Stimulated activated memory B cell treated with anti-CD40 and anti-IgM and Interleukin-4, amounts not matched to agents 10 μg/mL and 1 μg/mL and 100 μg/mL, for 72 hours (primary cell): ENCODE data around the gene PNMA8B.
A peak's percentile ranks its signal among the peaks of the same experiment; 100 is the strongest.

ENCODE experiments used
- ATAC-seq: fragments of 150-1000 bp; cut with Tn5 transposase; 2 replicates; pipeline ENCODE4 v1.10.0; 2021
- H3K27ac Mint-ChIP-seq: one replicate; pipeline ENCODE4 v1.8.0; 2022; ENCODE audit warnings: mild to moderate bottlenecking, mixed read lengths
- H3K27me3 Mint-ChIP-seq: one replicate; pipeline ENCODE4 v1.8.0; 2022; ENCODE audit warnings: mixed read lengths
- H3K36me3 Mint-ChIP-seq: one replicate; pipeline ENCODE4 v1.8.0; 2022; ENCODE audit warnings: mixed read lengths
- H3K4me1 Mint-ChIP-seq: one replicate; pipeline ENCODE4 v1.8.0; 2022; ENCODE audit warnings: mixed read lengths
- H3K4me3 Mint-ChIP-seq: one replicate; pipeline ENCODE4 v1.8.0; 2022; ENCODE audit warnings: mild to moderate bottlenecking, moderate library complexity, mixed read lengths
- H3K9me3 Mint-ChIP-seq: one replicate; pipeline ENCODE4 v1.8.0; 2022; ENCODE audit warnings: mixed read lengths

Gene PNMA8B

DNA sequence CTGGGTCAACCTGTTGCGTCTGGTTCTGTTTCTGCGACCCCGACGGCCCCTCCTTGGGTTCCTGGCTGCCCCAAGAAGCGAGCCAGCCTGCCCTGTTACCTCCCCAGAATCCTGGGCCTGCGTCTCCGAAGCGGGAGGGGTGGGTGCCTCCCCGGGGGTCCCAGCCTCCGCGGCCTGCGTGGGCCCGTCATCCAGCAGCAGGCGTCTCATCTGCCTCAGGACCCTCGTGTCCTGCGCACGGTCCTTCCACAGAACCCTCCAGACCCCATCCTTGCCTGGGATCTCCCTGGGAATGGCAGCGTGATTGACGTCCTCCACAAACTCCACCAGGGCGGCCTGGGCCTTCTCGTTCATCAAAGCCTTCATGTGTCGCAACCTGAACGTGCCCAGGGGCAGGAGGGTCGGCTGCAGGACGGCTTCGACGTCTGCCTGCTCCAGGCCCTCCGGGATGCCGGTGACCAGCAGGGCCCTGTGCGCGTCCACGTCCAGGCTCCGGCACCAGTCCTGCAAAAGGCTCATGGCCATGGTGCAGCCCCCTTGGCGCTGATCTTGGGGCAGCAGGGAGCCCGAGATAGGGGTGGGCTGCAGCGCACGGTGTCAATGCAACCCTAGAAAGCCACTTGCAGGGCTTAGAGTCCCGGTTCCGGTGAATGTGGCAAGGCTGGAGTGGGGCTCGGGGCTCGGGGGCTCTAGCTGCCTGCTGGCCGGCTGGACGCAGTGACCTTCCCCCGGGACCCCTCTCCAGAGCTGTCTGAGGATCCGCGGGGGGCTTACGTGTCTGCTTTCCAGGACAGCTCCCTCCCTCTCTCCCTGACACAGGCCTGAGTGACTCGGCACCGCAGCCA, 504 bp downstream of the PNMA8B start:
- H3K4me3 Mint-ChIP-seq = peak overlapping the region; percentile 77

DNA sequence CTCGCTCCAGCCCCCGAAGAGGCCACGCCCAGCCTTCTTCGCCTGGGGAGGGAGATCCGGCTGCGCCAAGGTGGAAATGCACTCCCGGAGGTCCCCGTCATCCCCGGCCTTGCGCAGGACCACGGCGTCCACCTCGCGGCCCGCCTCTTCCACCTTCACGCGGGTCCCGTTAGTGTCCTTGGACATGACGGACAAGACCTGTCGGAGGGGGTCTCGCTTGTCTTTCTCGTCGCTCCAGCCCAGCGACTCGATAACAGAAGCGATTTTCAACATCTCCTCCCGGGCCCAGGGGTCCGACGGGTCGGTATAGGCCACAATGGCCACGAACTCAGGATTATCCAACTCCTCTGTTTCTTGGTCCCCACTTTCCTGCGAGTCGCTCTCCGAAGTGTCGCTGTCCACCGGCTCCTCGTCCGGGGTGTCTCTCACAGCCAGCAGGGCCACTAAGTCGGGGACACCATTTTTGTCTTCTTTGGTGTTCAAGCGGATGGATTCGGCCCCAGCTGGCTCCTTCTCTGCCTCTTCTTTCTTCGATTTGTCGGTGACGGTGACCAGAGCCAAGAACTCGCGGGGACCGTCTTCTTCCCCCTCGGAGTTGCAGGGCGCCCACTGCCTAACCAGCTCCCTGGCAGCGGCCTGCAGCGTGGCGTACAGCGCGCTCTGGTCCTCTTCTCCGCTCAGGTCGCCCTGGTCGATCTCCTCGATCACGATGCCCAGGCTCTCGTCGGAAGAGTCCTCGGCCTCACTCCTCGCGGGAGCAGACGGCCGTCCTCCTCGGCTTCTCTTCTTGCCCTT, 1.3 kb downstream of the PNMA8B start:
- peak overlapping the region; percentile 44 for H3K27ac Mint-ChIP-seq
- peaks cover 36% of the 10 kb centered on the region for H3K4me1 Mint-ChIP-seq
- no peak for ATAC-seq
- H3K4me3 Mint-ChIP-seq = peak overlapping the region; percentile 77
- H3K27me3 Mint-ChIP-seq = peaks cover 74% of the 10 kb centered on the region
- no peaks in the 10 kb centered on the region for H3K9me3 Mint-ChIP-seq
- H3K36me3 Mint-ChIP-seq = no peaks in the 10 kb centered on the region

More for the DNA sequence above, 504 bp downstream of the PNMA8B start:
- Mint-ChIP-seq H3K27me3 (peaks cover 74% of the 10 kb centered on the region), H3K9me3 (no peaks in the 10 kb centered on the region), H3K4me1 (peaks cover 28% of the 10 kb centered on the region), H3K27ac (no peak overlapping the region), H3K36me3 (no peaks in the 10 kb centered on the region)
- no peak for ATAC-seq

DNA sequence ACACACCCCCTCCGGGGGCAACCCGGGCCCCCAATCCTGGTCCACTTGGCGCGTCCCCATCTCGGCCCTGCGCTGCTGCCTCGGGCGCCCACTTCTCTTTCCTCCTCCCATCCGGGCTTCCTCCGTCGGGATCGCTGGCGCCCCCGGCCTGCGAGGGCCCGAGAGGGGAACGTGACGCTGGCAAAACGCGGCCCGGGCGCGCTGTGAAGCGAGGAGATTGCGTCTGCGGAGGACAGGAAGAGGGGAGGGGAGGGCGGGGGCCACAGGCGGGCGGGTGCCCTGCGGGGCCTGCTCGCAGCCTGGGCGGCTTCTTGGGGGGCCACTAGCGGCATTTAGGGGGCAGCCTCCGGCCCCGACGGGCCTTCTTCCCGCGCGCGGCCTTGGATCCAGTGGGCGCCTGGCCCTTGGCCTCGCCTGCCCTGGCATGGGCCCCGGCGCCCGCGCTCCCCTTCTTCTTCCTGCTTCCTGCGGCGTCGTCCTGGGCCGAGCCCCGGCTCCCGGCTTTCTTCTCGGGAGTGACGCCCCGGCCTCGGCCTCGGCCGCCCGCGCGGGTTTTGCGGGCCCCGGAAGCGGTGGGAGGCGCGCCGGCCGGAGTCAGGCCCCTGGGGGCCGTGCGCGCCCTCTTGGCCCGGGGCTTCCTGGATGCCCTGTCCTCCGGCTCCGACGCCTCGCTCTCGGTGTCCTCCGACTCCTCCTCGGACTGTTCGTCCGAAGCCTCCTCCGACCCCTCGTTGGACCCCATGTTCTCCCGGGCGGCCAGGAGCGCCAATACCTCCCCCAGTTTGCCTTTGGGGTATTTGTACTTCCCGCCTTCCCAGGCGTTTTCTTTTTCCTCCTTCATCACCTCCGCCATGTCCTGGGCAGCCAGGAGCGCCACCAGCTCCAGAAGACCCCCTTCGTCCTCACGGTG, 2.2 kb downstream of the PNMA8B start:
- Mint-ChIP-seq H3K4me3 (peak overlapping the region; percentile 77), H3K4me1 (peaks cover 45% of the 10 kb centered on the region), H3K27ac (peak overlapping the region; percentile 46), H3K27me3 (peaks cover 80% of the 10 kb centered on the region), H3K36me3 (no peaks in the 10 kb centered on the region), H3K9me3 (no peaks in the 10 kb centered on the region)
- ATAC-seq = no peak

DNA sequence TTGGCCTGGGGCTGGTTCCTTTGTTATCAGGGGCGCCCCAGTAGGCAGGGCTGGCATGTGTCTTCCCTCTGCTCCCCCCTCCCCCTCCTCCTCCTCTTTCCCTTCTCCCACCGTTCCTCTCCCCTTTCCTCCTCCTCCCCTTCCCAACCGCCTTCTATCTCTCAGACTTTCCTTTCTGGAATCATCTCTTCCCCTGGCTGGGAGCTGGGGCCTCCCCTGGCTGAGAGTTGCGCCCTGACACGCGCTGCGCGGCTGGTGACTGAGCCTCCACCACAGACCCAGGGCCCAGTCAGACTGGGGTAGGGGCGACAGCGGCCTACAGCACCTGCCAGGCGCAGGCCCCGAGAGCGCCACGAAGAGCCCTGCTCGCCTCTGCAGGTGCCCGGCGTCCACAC, 2.8 kb downstream of the PNMA8B start:
- peaks cover 51% of the 10 kb centered on the region for H3K4me1 Mint-ChIP-seq
- H3K36me3 Mint-ChIP-seq = no peaks in the 10 kb centered on the region
- ATAC-seq = no peak
- H3K27ac Mint-ChIP-seq = peak overlapping the region; percentile 46
- no peaks in the 10 kb centered on the region for H3K9me3 Mint-ChIP-seq
- H3K27me3 Mint-ChIP-seq = peaks cover 81% of the 10 kb centered on the region
- peak overlapping the region; percentile 74 for H3K4me3 Mint-ChIP-seq

- H3K27me3 Mint-ChIP-seq = peaks cover 84% of the 10 kb centered on the region
- no peak for ATAC-seq
- H3K9me3 Mint-ChIP-seq = no peaks in the 10 kb centered on the region
- H3K27ac Mint-ChIP-seq = no peak overlapping the region
- H3K4me3 Mint-ChIP-seq = no peak overlapping the region
- no peaks in the 10 kb centered on the region for H3K36me3 Mint-ChIP-seq
- H3K4me1 Mint-ChIP-seq = peaks cover 58% of the 10 kb centered on the region
Observed at GRCh38 chr19:46491975-46492682, 3.5 kb downstream of the PNMA8B start.

- H3K4me3 Mint-ChIP-seq = no peak overlapping the region
- H3K27ac Mint-ChIP-seq = no peak overlapping the region
- no peaks in the 10 kb centered on the region for H3K9me3 Mint-ChIP-seq
- peaks cover 97% of the 10 kb centered on the region for H3K27me3 Mint-ChIP-seq
- H3K4me1 Mint-ChIP-seq = peaks cover 61% of the 10 kb centered on the region
- ATAC-seq = no peak
- H3K36me3 Mint-ChIP-seq = no peaks in the 10 kb centered on the region
Observed at GRCh38 chr19:46490774-46491173, 4.9 kb downstream of the PNMA8B start.

DNA sequence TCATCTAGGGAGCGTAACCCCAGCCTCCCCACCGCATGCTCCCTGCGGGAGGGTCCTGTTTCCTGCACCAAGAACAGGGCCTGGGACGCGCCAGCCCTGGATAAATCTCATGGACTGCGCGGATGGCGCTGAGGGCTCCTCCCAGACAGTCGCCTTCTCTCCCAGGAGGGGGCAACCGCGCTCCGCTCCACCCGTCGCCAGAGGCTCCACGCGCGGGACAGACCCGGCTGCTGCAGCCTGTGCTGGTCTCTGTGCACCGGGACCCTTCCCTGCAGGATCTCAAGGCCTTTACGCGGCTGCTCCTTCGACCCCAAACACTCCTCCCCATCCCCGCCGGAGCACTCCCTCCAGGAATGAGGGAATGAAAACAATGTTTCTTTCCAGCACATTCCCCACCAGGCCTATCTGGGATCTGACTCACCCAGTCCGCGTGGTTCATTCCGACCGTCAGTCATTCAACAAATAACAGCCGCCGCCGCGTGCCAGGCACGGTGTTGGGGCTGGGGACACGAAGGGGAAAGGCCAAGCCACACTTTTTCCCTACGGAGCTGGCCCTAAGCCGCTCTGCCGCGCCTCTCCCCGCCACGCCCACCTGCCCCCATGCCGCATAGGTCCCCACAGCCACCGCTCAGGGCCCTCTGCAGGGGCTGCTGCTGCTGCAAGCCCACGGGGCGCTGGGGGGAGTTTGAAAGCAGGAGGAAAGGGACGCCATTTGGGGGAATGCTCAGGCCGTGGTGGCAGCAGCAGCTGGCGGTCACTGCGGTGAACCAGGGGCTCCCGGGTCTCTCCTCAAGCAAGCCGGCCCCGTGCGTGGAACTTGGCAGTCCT, 6.0 kb downstream of the PNMA8B start:
- no peaks in the 10 kb centered on the region for H3K36me3 Mint-ChIP-seq
- peaks cover 94% of the 10 kb centered on the region for H3K27me3 Mint-ChIP-seq
- ATAC-seq = no peak
- H3K4me1 Mint-ChIP-seq = peaks cover 55% of the 10 kb centered on the region
- H3K27ac Mint-ChIP-seq = no peak overlapping the region
- H3K4me3 Mint-ChIP-seq = no peak overlapping the region
- H3K9me3 Mint-ChIP-seq = no peaks in the 10 kb centered on the region

- H3K9me3 Mint-ChIP-seq = no peaks in the 10 kb centered on the region
- H3K36me3 Mint-ChIP-seq = no peaks in the 10 kb centered on the region
- no peak overlapping the region for H3K4me3 Mint-ChIP-seq
- H3K27ac Mint-ChIP-seq = no peak overlapping the region
- H3K4me1 Mint-ChIP-seq = peaks cover 44% of the 10 kb centered on the region
- no peak for ATAC-seq
- peaks cover 94% of the 10 kb centered on the region for H3K27me3 Mint-ChIP-seq
Observed at GRCh38 chr19:46488551-46488950, 7.1 kb downstream of the PNMA8B start.

GRCh38 chr19:46487802-46488445, 7.7 kb downstream of the PNMA8B start:
- Mint-ChIP-seq H3K36me3 (no peaks in the 10 kb centered on the region), H3K27ac (no peak overlapping the region), H3K27me3 (peaks cover 90% of the 10 kb centered on the region), H3K9me3 (no peaks in the 10 kb centered on the region), H3K4me1 (peaks cover 39% of the 10 kb centered on the region), H3K4me3 (no peak overlapping the region)
- peak; percentile 58 for ATAC-seq

DNA sequence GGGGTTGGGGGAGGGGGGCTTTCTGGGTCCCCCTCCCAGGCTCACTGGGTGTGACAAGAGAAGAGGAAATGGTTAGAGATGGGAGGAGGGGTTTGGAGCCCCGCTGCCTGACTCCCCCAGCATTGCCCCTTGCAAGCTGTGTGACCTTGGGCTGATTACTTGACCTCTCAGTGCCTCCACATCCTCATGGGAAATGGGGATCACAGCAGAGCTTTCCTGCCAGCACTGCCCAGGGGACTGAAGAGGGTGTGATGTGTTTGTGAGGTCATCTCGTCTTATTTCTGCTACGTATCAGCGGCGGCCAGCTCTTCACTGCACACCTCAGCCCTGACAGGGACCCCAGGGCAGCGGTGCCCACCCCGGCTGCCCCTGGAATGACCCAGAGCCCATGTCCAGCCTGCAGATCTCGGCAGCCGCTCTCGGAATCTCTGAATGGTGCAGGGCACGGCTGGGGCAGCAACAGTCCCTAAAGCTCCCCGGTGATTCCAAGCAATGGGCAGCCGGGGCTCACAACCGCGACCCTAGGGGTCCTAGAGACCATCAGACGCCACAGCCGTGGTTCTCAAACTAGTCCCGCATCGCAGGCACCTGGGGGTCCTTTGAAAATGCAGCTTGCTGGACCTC, 8.4 kb downstream of the PNMA8B start:
- Mint-ChIP-seq H3K27ac (no peak overlapping the region), H3K36me3 (no peaks in the 10 kb centered on the region), H3K9me3 (no peaks in the 10 kb centered on the region), H3K4me3 (no peak overlapping the region), H3K27me3 (peaks cover 84% of the 10 kb centered on the region), H3K4me1 (peaks cover 34% of the 10 kb centered on the region)
- no peak for ATAC-seq

DNA sequence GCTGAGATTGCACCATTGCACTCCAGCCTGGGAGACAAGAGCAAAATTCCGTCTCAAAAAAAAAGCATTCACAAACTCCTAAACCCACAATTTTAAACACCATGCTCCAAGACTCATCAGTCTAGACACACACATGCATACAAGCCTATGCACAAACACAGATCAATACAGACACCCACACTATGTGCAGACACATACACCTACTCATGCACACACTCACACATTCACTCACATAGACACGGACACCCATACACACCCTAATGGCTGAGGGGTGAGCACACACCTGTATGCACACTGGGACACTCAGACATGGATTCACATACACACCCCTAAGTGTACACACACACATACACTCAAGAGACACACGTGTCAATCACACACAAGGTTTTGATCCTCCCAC, 9.3 kb downstream of the PNMA8B start:
- H3K27me3 Mint-ChIP-seq = peaks cover 75% of the 10 kb centered on the region
- H3K9me3 Mint-ChIP-seq = no peaks in the 10 kb centered on the region
- no peak overlapping the region for H3K4me3 Mint-ChIP-seq
- ATAC-seq = no peak
- H3K4me1 Mint-ChIP-seq = peaks cover 34% of the 10 kb centered on the region
- H3K36me3 Mint-ChIP-seq = no peaks in the 10 kb centered on the region
- no peak overlapping the region for H3K27ac Mint-ChIP-seq

DNA sequence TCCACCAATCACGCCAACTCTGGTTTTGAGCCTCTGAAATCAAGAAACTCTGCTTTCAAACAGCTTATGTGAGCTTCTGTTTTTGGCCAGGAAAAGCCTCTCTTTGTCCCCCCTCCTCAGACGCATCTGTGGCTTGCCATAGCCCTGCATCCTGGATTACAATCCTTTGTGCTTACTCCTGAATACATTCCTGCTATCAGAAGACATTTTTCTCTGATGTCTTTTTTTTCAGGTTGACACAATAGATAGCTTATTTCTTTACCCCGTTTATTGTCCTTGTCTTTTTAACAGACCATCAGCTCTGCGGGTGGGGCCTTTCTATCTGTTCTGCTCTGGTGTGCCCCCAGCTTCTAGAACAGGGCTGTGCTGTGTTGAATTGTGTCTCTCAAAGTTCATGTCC, 11.0 kb downstream of the PNMA8B start:
- peaks cover 61% of the 10 kb centered on the region for H3K27me3 Mint-ChIP-seq
- H3K4me3 Mint-ChIP-seq = no peak overlapping the region
- no peaks in the 10 kb centered on the region for H3K36me3 Mint-ChIP-seq
- H3K4me1 Mint-ChIP-seq = peaks cover 28% of the 10 kb centered on the region
- H3K9me3 Mint-ChIP-seq = no peaks in the 10 kb centered on the region
- ATAC-seq = no peak
- no peak overlapping the region for H3K27ac Mint-ChIP-seq

DNA sequence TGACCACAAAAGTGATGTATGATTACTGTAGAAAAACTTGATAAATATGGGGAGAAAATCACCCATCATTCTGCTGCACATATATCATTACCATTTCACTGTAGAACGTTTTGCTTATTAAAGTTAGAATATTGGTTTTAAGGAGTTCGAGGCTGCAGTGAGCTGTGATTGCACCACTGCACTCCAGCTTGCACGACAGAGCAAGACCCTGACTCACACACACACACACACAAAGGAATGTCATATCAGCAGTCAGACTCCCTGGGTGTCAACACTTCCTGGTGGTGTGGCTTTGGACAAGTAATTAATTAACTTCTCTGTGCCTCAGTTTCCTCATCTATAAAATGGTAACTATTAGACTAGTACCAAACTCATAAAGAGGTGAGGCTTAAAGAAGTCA, 13.0 kb downstream of the PNMA8B start:
- Mint-ChIP-seq H3K27me3 (peaks cover 56% of the 10 kb centered on the region), H3K36me3 (no peaks in the 10 kb centered on the region), H3K27ac (no peak overlapping the region), H3K9me3 (no peaks in the 10 kb centered on the region), H3K4me3 (no peak overlapping the region), H3K4me1 (peaks cover 13% of the 10 kb centered on the region)
- no peak for ATAC-seq
